Fibroblast of pulmonary artery (primary cell): Measurements from ENCODE around the gene ZNF280B.

Source experiments
- DNase-seq: peaks from one replicate; pipeline ENCODE4 v3.0.0-alpha.2; 2010; ENCODE audit warnings: low read depth
- H3K4me3 ChIP-seq: replicated peaks from 2 replicates; pipeline ENCODE4 v1.5.1; 2011; ENCODE audit warnings: low read depth, mild to moderate bottlenecking, control low read depth, low read length, moderate library complexity
- TF ChIP-seq, protein P1 (sequence below): IDR thresholded peaks from 2 replicates; pipeline ENCODE4 v1.5.1; 2011; ENCODE audit warnings: mild to moderate bottlenecking, control low read depth, low read length, inconsistent platforms; ENCODE audit errors: missing control alignments

Gene ZNF280B

GRCh38 chr22:22464541-22465054 lies 43.9 kb downstream of the ZNF280B start:
- DNase-seq, result no peak
- H3K4me3 ChIP-seq, result no peak overlapping the region
- TF ChIP-seq, protein P1, sequence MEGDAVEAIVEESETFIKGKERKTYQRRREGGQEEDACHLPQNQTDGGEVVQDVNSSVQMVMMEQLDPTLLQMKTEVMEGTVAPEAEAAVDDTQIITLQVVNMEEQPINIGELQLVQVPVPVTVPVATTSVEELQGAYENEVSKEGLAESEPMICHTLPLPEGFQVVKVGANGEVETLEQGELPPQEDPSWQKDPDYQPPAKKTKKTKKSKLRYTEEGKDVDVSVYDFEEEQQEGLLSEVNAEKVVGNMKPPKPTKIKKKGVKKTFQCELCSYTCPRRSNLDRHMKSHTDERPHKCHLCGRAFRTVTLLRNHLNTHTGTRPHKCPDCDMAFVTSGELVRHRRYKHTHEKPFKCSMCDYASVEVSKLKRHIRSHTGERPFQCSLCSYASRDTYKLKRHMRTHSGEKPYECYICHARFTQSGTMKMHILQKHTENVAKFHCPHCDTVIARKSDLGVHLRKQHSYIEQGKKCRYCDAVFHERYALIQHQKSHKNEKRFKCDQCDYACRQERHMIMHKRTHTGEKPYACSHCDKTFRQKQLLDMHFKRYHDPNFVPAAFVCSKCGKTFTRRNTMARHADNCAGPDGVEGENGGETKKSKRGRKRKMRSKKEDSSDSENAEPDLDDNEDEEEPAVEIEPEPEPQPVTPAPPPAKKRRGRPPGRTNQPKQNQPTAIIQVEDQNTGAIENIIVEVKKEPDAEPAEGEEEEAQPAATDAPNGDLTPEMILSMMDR, result no peak

DNA sequence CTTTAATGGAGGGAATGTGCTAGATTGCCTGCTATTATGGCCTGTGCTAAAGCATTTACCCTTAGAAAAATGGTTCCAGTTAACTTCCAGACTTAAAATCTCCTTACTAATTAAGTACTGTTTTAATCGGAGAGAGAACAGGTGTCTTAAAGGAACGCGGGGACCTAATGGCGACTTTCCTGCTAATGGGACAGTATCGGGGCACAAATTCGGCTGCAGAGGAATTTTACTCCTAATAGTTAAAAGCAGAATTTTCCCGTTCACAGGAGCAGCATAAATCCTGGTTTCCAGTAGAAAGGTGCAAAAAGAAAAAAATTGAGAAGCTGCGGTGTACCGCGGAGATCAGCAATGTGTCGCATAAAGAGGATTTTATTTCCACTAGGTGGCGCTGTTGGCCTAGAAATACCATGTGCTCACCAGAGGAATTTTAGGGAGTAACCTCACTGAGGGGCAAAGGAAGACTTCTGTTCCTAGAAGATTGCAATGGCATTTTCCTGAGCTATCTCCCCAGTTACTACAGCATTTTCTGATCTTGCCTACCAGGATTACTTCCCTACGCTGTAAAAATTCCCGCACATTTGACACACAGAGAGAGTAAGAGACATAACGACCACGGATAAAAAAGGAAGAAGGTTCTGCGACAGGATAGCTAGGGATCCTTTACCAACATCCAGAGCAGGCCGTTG lies 44.5 kb downstream of the ZNF280B start:
- H3K4me3 ChIP-seq, result no peak overlapping the region
- DNase-seq, result peak; percentile 79
- TF ChIP-seq, protein P1, result peak; percentile 60

- DNase-seq, result no peak
These were observed 45.6 kb downstream of the ZNF280B start for GRCh38 chr22:22462813-22463567.

DNA sequence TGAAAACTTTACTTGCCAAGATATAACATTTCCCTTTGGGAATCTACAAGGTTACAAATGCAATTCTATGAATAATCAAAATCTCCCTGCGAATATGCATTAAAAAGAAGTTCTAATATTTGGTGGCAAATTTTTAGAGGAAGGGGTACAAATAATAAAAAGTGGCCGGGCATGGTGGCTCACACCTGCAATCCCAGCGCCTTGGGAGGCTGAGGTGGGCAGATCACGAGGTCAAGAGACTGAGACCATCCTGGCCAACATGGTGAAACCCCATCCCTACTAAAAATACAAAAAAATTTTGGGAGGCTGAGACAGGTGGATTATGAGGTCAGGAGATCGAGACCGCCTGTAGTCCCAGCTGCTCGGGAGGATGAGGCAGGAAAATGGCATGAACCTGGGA lies 47.0 kb downstream of the ZNF280B start:
- no peak overlapping the region for H3K4me3 ChIP-seq
- no peak for DNase-seq
- TF ChIP-seq, protein P1, result no peak

More at GRCh38 chr22:22462813-22463567, 45.6 kb downstream of the ZNF280B start:
- H3K4me3 ChIP-seq, result no peak overlapping the region
- TF ChIP-seq, protein P1, result peak; percentile 29

DNA sequence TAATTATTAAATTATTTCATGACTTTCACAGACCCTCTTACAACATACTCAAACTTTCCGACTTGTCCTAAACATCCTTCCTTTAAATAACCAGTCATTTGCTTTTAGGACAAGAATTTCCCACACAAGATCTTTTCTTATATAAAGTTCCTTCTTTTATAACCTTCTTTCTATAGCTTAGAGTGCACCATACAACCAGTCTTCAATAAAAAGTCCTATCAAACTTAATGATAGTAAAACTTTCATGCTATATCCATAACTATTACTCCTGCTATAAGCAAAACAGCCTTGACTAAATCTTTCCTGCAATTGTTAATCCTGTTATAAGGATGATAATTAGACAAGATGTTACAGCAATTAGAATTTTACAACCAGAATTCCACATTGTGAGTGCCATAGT lies 47.4 kb downstream of the ZNF280B start:
- TF ChIP-seq, protein P1, result no peak
- DNase-seq, result no peak

GRCh38 chr22:22460635-22461034 lies 47.9 kb downstream of the ZNF280B start:
- TF ChIP-seq, protein P1, result peak; percentile 32
- peak; percentile 13 for DNase-seq

More for the DNA sequence above, 47.4 kb downstream of the ZNF280B start:
- no peak overlapping the region for H3K4me3 ChIP-seq

More at GRCh38 chr22:22460635-22461034, 47.9 kb downstream of the ZNF280B start:
- H3K4me3 ChIP-seq, result no peak overlapping the region
